Endothelial cell of umbilical vein (primary cell): Measurements from ENCODE around the gene FAM168A. TPM values are rescaled to one million over a fixed set of nuclear protein-coding genes. Genes with fewer than 3 reads are reported as not detected.

Source experiments
- BruUV-seq: library from RNA; stranded (reverse); fragments of 400-500 nt; replicated peaks from 2 replicates; lab custom pipeline; 2021; lab: Mats Ljungman, UMichigan
- CTCF ChIA-PET: fragments of 300-600, 350-600 bp; sonication (Branson Sonifier 250); formaldehyde crosslinking; loops from one replicate; lab custom pipeline; 2021; ENCODE audit warnings: antibody characterized with exemption, inconsistent platforms; lab: Charles Lee
- POLR2A ChIA-PET: fragments of 300-600, 350-600 bp; sonication (Branson Sonifier 250); formaldehyde crosslinking; loops from one replicate; lab custom pipeline; 2021; ENCODE audit warnings: antibody characterized with exemption, inconsistent platforms; lab: Charles Lee
- DNase-seq: peaks from one replicate; pipeline ENCODE4 v3.0.0-alpha.2; 2011; ENCODE audit warnings: low read depth, low spot score
- FAIRE-seq: peaks from 2 replicates; lab custom pipeline; 2011; peaks lifted over from hg19 to GRCh38; lab: Jason Lieb, UNC
- H2AFZ ChIP-seq: 2 replicates; pipeline ENCODE4 v1.6.0; 2012; ENCODE audit warnings: low read depth, low read length, control low read depth, inconsistent platforms
- H3K27ac ChIP-seq: 2 replicates; pipeline ENCODE4 v1.5.1; 2011; ENCODE audit warnings: low read depth, mild to moderate bottlenecking, control low read depth, low read length, moderate library complexity; ENCODE audit not compliant: insufficient read depth
- H3K27me3 ChIP-seq, 2 experiments: 2 replicates each; pipeline versions ENCODE4 v1.6.0 to v1.6.1; 2011; ENCODE audit warnings: low read length in 2 of 2, mixed read lengths in 1 of 2; ENCODE audit not compliant: control insufficient read depth in 2 of 2, insufficient read depth in 2 of 2
- H3K36me3 ChIP-seq, 2 experiments: 2 replicates in 1 of 2; 3 replicates in 1 of 2; pipeline ENCODE4 v1.5.1; 2011; ENCODE audit warnings: low read length in 2 of 2, mild to moderate bottlenecking in 1 of 2, moderate library complexity in 1 of 2; ENCODE audit not compliant: control insufficient read depth in 2 of 2, insufficient read depth in 2 of 2; ENCODE audit errors: extremely low read depth in 1 of 2
- H3K4me1 ChIP-seq: 3 replicates; pipeline ENCODE4 v1.5.1; 2011; ENCODE audit warnings: mild to moderate bottlenecking, low read length; ENCODE audit not compliant: control insufficient read depth, insufficient read depth; ENCODE audit errors: extremely low read depth
- H3K4me2 ChIP-seq: 2 replicates; pipeline ENCODE4 v1.6.1; 2011; ENCODE audit warnings: low read length, control low read depth, mixed read lengths; ENCODE audit not compliant: insufficient read depth
- H3K4me3 ChIP-seq, 3 experiments: fragments of 200-600 bp in 1 of 3; sonication (generic), shearing (Covaris generic) in 1 of 3; replicated peaks in 1 of 3; 2 replicates each; pipeline ENCODE4 v1.5.1; 2011 to 2016; ENCODE audit warnings: control low read depth in 3 of 3, low read length in 3 of 3, mild to moderate bottlenecking in 2 of 3, inconsistent platforms in 1 of 3, low read depth in 1 of 3, moderate library complexity in 1 of 3; ENCODE audit not compliant: insufficient read depth in 1 of 3
- H3K79me2 ChIP-seq: 2 replicates; pipeline ENCODE4 v1.6.0; 2012; ENCODE audit warnings: low read length, inconsistent platforms; ENCODE audit not compliant: control insufficient read depth, insufficient read depth
- H3K9ac ChIP-seq: replicated peaks from 2 replicates; pipeline ENCODE3; 2011; ENCODE audit warnings: low read length, control low read depth; ENCODE audit not compliant: insufficient read depth; ENCODE audit errors: extremely low read depth
- H3K9me1 ChIP-seq: replicated peaks from 3 replicates; pipeline ENCODE4 v1.6.0; 2011; ENCODE audit warnings: mild to moderate bottlenecking, low read length; ENCODE audit not compliant: control insufficient read depth, insufficient read depth; ENCODE audit errors: extremely low read depth
- H3K9me3 ChIP-seq: replicated peaks from 2 replicates; pipeline ENCODE4 v1.5.1; 2012; ENCODE audit warnings: low read length, inconsistent platforms; ENCODE audit not compliant: control insufficient read depth, insufficient read depth
- H4K20me1 ChIP-seq: replicated peaks from 2 replicates; pipeline ENCODE3; 2011; ENCODE audit warnings: mild to moderate bottlenecking, low read length; ENCODE audit not compliant: control insufficient read depth, insufficient read depth; ENCODE audit errors: extremely low read depth
- CTCF ChIP-seq, 2 donors: IDR thresholded peaks; 1 replicate in 1 of 2; 2 replicates in 1 of 2; pipeline ENCODE4 v1.5.1; 2011; ENCODE audit warnings: low read length in 2 of 2, mild to moderate bottlenecking in 2 of 2, moderate library complexity in 2 of 2, control low read depth in 1 of 2, inconsistent platforms in 1 of 2, low read depth in 1 of 2; ENCODE audit not compliant: insufficient read depth in 1 of 2; ENCODE audit errors: extremely low read depth in 1 of 2
- EZH2 ChIP-seq: IDR thresholded peaks from 2 replicates; pipeline ENCODE4 v1.6.1; 2012; ENCODE audit warnings: borderline replicate concordance, low read depth, mild to moderate bottlenecking, moderate library complexity, low read length, inconsistent platforms; ENCODE audit not compliant: severe bottlenecking
- FOS ChIP-seq: IDR thresholded peaks from 2 replicates; pipeline ENCODE4 v1.6.1; 2011; ENCODE audit warnings: mild to moderate bottlenecking, low read length, moderate library complexity, borderline replicate concordance; ENCODE audit not compliant: insufficient read depth
- GATA2 ChIP-seq: IDR thresholded peaks from 2 replicates; pipeline ENCODE4 v1.7.0; 2011; ENCODE audit warnings: low read depth, mild to moderate bottlenecking, moderate library complexity, mixed read lengths, low read length; ENCODE audit not compliant: insufficient read length, insufficient read depth
- JUN ChIP-seq: IDR thresholded peaks from 2 replicates; pipeline ENCODE4 v1.6.1; 2011; ENCODE audit warnings: borderline replicate concordance, low read depth; ENCODE audit not compliant: insufficient read length, insufficient read depth
- MAX ChIP-seq: IDR thresholded peaks from 2 replicates; pipeline ENCODE4 v1.6.1; 2011; ENCODE audit not compliant: insufficient read depth, insufficient read length
- MYC ChIP-seq: IDR thresholded peaks from one replicate; pipeline ENCODE4 v1.6.1; 2011; ENCODE audit warnings: mild to moderate bottlenecking, low read depth, low read length
- POLR2A ChIP-seq: IDR thresholded peaks from 2 replicates; pipeline ENCODE4 v1.6.1; 2012; ENCODE audit warnings: low read depth, mild to moderate bottlenecking, control low read depth, low read length
- POLR2AphosphoS5 ChIP-seq: IDR thresholded peaks from 2 replicates; pipeline ENCODE4 v1.6.1; 2012; ENCODE audit warnings: low read depth, mild to moderate bottlenecking, control low read depth, low read length, moderate library complexity; ENCODE audit not compliant: insufficient read depth
- dilution Hi-C: fragments of 300-500 bp; cut with MboI; formaldehyde crosslinking; loops from one replicate; pipeline ENCODE4 v1.15.0; 2019; ENCODE audit warnings: low sequenced_read_pairs; ENCODE audit not compliant: extremely low pct_ligation_motif_present
- intact Hi-C: fragments of 100-400 bp; cut with micrococcal nuclease; formaldehyde crosslinking; loops from one replicate; pipeline ENCODE4 v1.10.0; 2022
- polyA plus RNA-seq, 4 experiments: library from polyadenylated mRNA; depleted of rRNA in 3 of 4; stranded (reverse) in 3 of 4; unstranded in 1 of 4; fragments of >200 nt; gene quantifications; 2 replicates each; pipeline versions ENCODE4 v1.2.1 to v1.2.3, GENCODE V29; 2011 to 2012; ENCODE audit warnings: missing spikeins in 1 of 4
- total RNA-seq: library from RNA; stranded (reverse); gene quantifications from 2 replicates; pipeline ENCODE4 v1.2.3, GENCODE V29; 2021

Gene FAM168A
- total and polyA plus RNA-seq, 2 donors (not counting 3 experiments of a cell fraction or from before 2014, with no cell fraction given): 17.0 to 20.5 TPM

GRCh38 chr11:73510106-73510505 lies 87.8 kb downstream of the FAM168A start:
- CTCF ChIA-PET: interaction anchor here (1.2 kb wide), 1 partner anchor 11 kb away, joined by 3 read pairs; no protein-coding TSS in a partner anchor
- H3K4me1 ChIP-seq: no peaks in the 10 kb centered on the region

GRCh38 chr11:73509188-73509587 lies 88.7 kb downstream of the FAM168A start:
- TF ChIP-seq POLR2A (no peak), FOS (no peak), MAX (no peak), JUN (no peak), GATA2 (no peak), MYC (no peak), EZH2 (no peak), CTCF (IDR thresholded peaks at IDR 0.05; ENCODE audit: extremely low read depth in 1 of 2, insufficient read depth in 1 of 2, low read depth in 1 of 2, low read length in 2 of 2) (no peak), POLR2AphosphoS5 (no peak)
- FAIRE-seq (no peak), DNase-seq (no peak)
- CTCF ChIA-PET: interaction anchor here (1.2 kb wide), 1 partner anchor 12 kb away, joined by 3 read pairs; no protein-coding TSS in a partner anchor
- H3K9me3 ChIP-seq: no peaks in the 10 kb centered on the region
- intact Hi-C loops: no loop called here
- no peaks in the 10 kb centered on the region for H3K27me3 ChIP-seq
- H3K9me1 ChIP-seq: no peaks in the 10 kb centered on the region
- H3K36me3 ChIP-seq: no peaks in the 10 kb centered on the region
- H3K27ac ChIP-seq: no peak overlapping the region
- H3K9ac ChIP-seq: no peak overlapping the region
- POLR2A ChIA-PET: no interaction called here
- H3K4me3 ChIP-seq: no peak overlapping the region
- H2AFZ ChIP-seq: no peak overlapping the region
- dilution Hi-C loops: no loop called here
- no peak overlapping the region for H3K4me2 ChIP-seq
- no peaks in the 10 kb centered on the region for H3K4me1 ChIP-seq
- no TSS peak for BruUV-seq
- no peaks in the 10 kb centered on the region for H3K79me2 ChIP-seq
- no peaks in the 10 kb centered on the region for H4K20me1 ChIP-seq

More at GRCh38 chr11:73510106-73510505, 87.8 kb downstream of the FAM168A start:
- H3K27ac ChIP-seq: no peak overlapping the region
- intact Hi-C loops (no loop called here), dilution Hi-C loops (no loop called here)
- no peaks in the 10 kb centered on the region for H3K36me3 ChIP-seq
- FAIRE-seq: no peak
- H3K4me3 ChIP-seq: no peak overlapping the region
- no peak overlapping the region for H3K4me2 ChIP-seq
- TF ChIP-seq FOS: no peak
- TF ChIP-seq MYC: no peak
- no peak for TF ChIP-seq JUN
- DNase-seq: no peak
- no peaks in the 10 kb centered on the region for H3K27me3 ChIP-seq
- no peaks in the 10 kb centered on the region for H4K20me1 ChIP-seq
- H3K9ac ChIP-seq: no peak overlapping the region
- BruUV-seq: no TSS peak
- H3K9me1 ChIP-seq: no peaks in the 10 kb centered on the region
- H3K79me2 ChIP-seq: no peaks in the 10 kb centered on the region
- POLR2A ChIA-PET: no interaction called here
- no peaks in the 10 kb centered on the region for H3K9me3 ChIP-seq
- H2AFZ ChIP-seq: no peak overlapping the region
